GM23338 (cell line): Measurements from ENCODE around the gene SPTBN2. TPM values are rescaled to one million over a fixed set of nuclear protein-coding genes. Genes with fewer than 3 reads are reported as not detected.

Source experiments
- ATAC-seq: fragments of 200-7000 bp; cut with Tn5 transposase; 3 replicates; pipeline ENCODE4 v1.9.1; 2020
- DNase-seq: peaks from one replicate; pipeline ENCODE4 v3.0.0-alpha.2; 2015; ENCODE audit warnings: low spot score
- H2AFZ ChIP-seq: fragments of 200-600 bp; sonication (generic); 2 replicates; pipeline ENCODE4 v1.8.0; 2016; ENCODE audit warnings: antibody characterized with exemption, mild to moderate bottlenecking, moderate library complexity
- H3F3A ChIP-seq: fragments of 200-600 bp; sonication (generic); replicated peaks from 2 replicates; pipeline ENCODE4 v1.8.0; 2017; ENCODE audit warnings: antibody characterized with exemption, mixed run types, low read depth
- H3K27ac ChIP-seq: fragments of 200-600 bp; sonication (generic); 2 replicates; pipeline ENCODE4 v1.6.1; 2016; ENCODE audit warnings: low read depth
- H3K27me3 ChIP-seq: fragments of 200-600 bp; sonication (generic); 2 replicates; pipeline ENCODE4 v1.8.0; 2016; ENCODE audit warnings: mild to moderate bottlenecking, mixed run types, moderate library complexity; ENCODE audit not compliant: insufficient read depth
- H3K36me3 ChIP-seq: fragments of 200-600 bp; sonication (generic); 2 replicates; pipeline ENCODE4 v1.8.0; 2016; ENCODE audit warnings: mild to moderate bottlenecking; ENCODE audit not compliant: insufficient read depth
- H3K4me1 ChIP-seq: fragments of 200-600 bp; sonication (generic); 2 replicates; pipeline ENCODE4 v1.8.0; 2016; ENCODE audit warnings: mild to moderate bottlenecking, moderate library complexity; ENCODE audit not compliant: insufficient read depth
- H3K4me2 ChIP-seq: fragments of 200-600 bp; sonication (generic); 2 replicates; pipeline ENCODE4 v1.7.1; 2017; ENCODE audit warnings: mixed run types
- H3K4me3 ChIP-seq: fragments of 200-600 bp; sonication (generic); 2 replicates; pipeline ENCODE4 v1.6.1; 2016; ENCODE audit warnings: mixed run types
- H3K79me2 ChIP-seq: fragments of 200-600 bp; sonication (generic); replicated peaks from 2 replicates; pipeline ENCODE4 v1.8.0; 2017; ENCODE audit warnings: mild to moderate bottlenecking; ENCODE audit not compliant: insufficient read depth
- H3K9me2 ChIP-seq: fragments of 200-600 bp; sonication (generic); 2 replicates; pipeline ENCODE4 v1.8.0; 2017; ENCODE audit not compliant: insufficient read depth
- H4K20me1 ChIP-seq: fragments of 200-600 bp; sonication (generic); replicated peaks from 2 replicates; pipeline ENCODE4 v1.8.0; 2017; ENCODE audit warnings: mild to moderate bottlenecking; ENCODE audit not compliant: insufficient read depth
- H3K27ac Mint-ChIP-seq: 2 replicates; pipeline ENCODE4 v1.8.0; 2020; ENCODE audit warnings: inconsistent platforms, mild to moderate bottlenecking, moderate library complexity, mixed read lengths
- H3K27me3 Mint-ChIP-seq: 3 replicates; pipeline ENCODE4 v1.8.0; 2022; ENCODE audit warnings: low read depth, mild to moderate bottlenecking, moderate library complexity, mixed read lengths, inconsistent platforms; ENCODE audit not compliant: insufficient read depth, poor library complexity
- H3K36me3 Mint-ChIP-seq: 3 replicates; pipeline ENCODE4 v1.8.0; 2021; ENCODE audit warnings: low read depth, mild to moderate bottlenecking, inconsistent platforms, moderate library complexity, mixed read lengths
- H3K4me1 Mint-ChIP-seq: 3 replicates; pipeline ENCODE4 v1.8.0; 2020; ENCODE audit warnings: mild to moderate bottlenecking, inconsistent platforms, mixed read lengths
- H3K4me3 Mint-ChIP-seq: 3 replicates; pipeline ENCODE4 v1.8.0; 2021; ENCODE audit warnings: moderate library complexity, mild to moderate bottlenecking, inconsistent platforms, mixed read lengths
- H3K9me3 Mint-ChIP-seq: 3 replicates; pipeline ENCODE4 v1.8.0; 2020; ENCODE audit warnings: moderate library complexity, mild to moderate bottlenecking, inconsistent platforms, mixed read lengths
- CREB1 ChIP-seq: fragments of 250-450 bp; sonication (Bioruptor Pico); IDR thresholded peaks from 2 replicates; pipeline ENCODE4 v1.5.0; 2020; ENCODE audit warnings: low read depth, mild to moderate bottlenecking, moderate library complexity
- ETS1 ChIP-seq: IDR thresholded peaks from 2 replicates; pipeline ENCODE4 v1.6.1; 2016; ENCODE audit warnings: antibody characterized with exemption
- EZH2 ChIP-seq: fragments of 200-600 bp; sonication (generic); IDR thresholded peaks from one replicate; pipeline ENCODE4 v1.8.0; 2017; ENCODE audit warnings: antibody characterized with exemption, mild to moderate bottlenecking, low read depth; ENCODE audit not compliant: unreplicated experiment
- EZH2phosphoT487 ChIP-seq: fragments of 200-600 bp; sonication (generic); IDR thresholded peaks from one replicate; pipeline ENCODE4 v1.8.1; 2018; ENCODE audit warnings: antibody characterized with exemption; ENCODE audit not compliant: unreplicated experiment
- JUNB ChIP-seq: IDR thresholded peaks from one replicate; pipeline ENCODE4 v1.6.1; 2016; ENCODE audit warnings: antibody characterized with exemption; ENCODE audit not compliant: unreplicated experiment
- NANOG ChIP-seq: IDR thresholded peaks from 2 replicates; pipeline ENCODE4 v1.6.1; 2016; ENCODE audit warnings: antibody characterized with exemption, borderline replicate concordance
- REST ChIP-seq: IDR thresholded peaks from one replicate; pipeline ENCODE4 v1.6.1; 2018; ENCODE audit warnings: antibody characterized with exemption; ENCODE audit not compliant: unreplicated experiment
- ZNF331 ChIP-seq: fragments of 250-450 bp; sonication (Bioruptor Pico); IDR thresholded peaks from 2 replicates; pipeline ENCODE4 v1.5.0; 2020; ENCODE audit warnings: low read depth, mild to moderate bottlenecking, moderate library complexity
- ZNF462 ChIP-seq: fragments of 250-450 bp; sonication (Bioruptor Pico); IDR thresholded peaks from 2 replicates; pipeline ENCODE4 v1.5.0; 2020; ENCODE audit warnings: mild to moderate bottlenecking, moderate library complexity
- polyA plus RNA-seq: library from polyadenylated mRNA; unstranded; fragments of >200 nt; fragmentation: Nextera tagmentation; extraction: Ambion mirVana; gene quantifications from 2 replicates; pipeline ENCODE4 v1.2.1, GENCODE V29; 2016
- total RNA-seq: library from RNA; depleted of rRNA; stranded (reverse); fragments of >200 nt; shearing (Covaris generic); gene quantifications from 2 replicates; pipeline ENCODE4 v1.2.3, GENCODE V29; 2014

Gene SPTBN2
- total and polyA plus RNA-seq, 2 experiments from 2014 or later = 7.7 to 49.1 TPM

GRCh38 chr11:66747480-66747879 lies 18.5 kb upstream of the SPTBN2 start:
- no peak overlapping the region for H2AFZ ChIP-seq
- peaks cover 2% of the 10 kb centered on the region; the same call in 1 of the 2 replicates for H4K20me1 ChIP-seq
- Mint-ChIP-seq H3K4me1 (peaks cover 9% of the 10 kb centered on the region), H3K27me3 (peaks cover 5% of the 10 kb centered on the region), H3K27ac (no peak overlapping the region), H3K4me3 (no peak overlapping the region), H3K9me3 (no peaks in the 10 kb centered on the region), H3K36me3 (no peaks in the 10 kb centered on the region)
- no peaks in the 10 kb centered on the region for H3K4me1 ChIP-seq
- H3K4me2 ChIP-seq = no peak overlapping the region
- no peaks in the 10 kb centered on the region for H3K9me2 ChIP-seq
- H3K79me2 ChIP-seq = peaks cover 18% of the 10 kb centered on the region
- H3K4me3 ChIP-seq = no peak overlapping the region
- no peaks in the 10 kb centered on the region for H3K27me3 ChIP-seq
- ATAC-seq (no peak), DNase-seq (no peak)
- H3F3A ChIP-seq = 0 out of 2 replicates have a peak, but pooled peaks cover 9% of the 10 kb centered on the region
- no peak for TF ChIP-seq EZH2phosphoT487
- TF ChIP-seq REST = no peak
- TF ChIP-seq CREB1 (CRISPR knock-in tag) = no peak
- TF ChIP-seq JUNB = no peak
- TF ChIP-seq EZH2 = no peak
- TF ChIP-seq ZNF462 (CRISPR knock-in tag) = no peak
- TF ChIP-seq ZNF331 (CRISPR knock-in tag) = no peak
- no peak for TF ChIP-seq NANOG
- no peak for TF ChIP-seq ETS1
- no peak overlapping the region for H3K27ac ChIP-seq
- H3K36me3 ChIP-seq = no peaks in the 10 kb centered on the region
